GM19351 (cell line): ENCODE results near the gene ITGA8.
"Not testable (repeated sequence)": the region's sequence is repeated elsewhere in the genome, so short reads cannot be mapped to it uniquely, and the experiment has no call there.

ENCODE experiments used
- ATAC-seq: cut with Tn5 transposase; IDR thresholded peaks from one replicate; pipeline ENCODE4 v1.9.1; 2021; ENCODE audit warnings: mild to moderate bottlenecking, moderate library complexity; ENCODE audit not compliant: unreplicated experiment

Gene ITGA8

GRCh38 chr10:15719899-15720634 lies at the start of gene ITGA8:
Gene ITGA8 (minus strand): TSS chr10:15719922. CDS start chr10:15719771, 151 bp downstream.
- ATAC-seq: no peak

GRCh38 chr10:15764892-15765454 lies 45.3 kb upstream of the ITGA8 start:
- ATAC-seq: no peak

- no peak for ATAC-seq
Measured at GRCh38 chr10:15763006-15763405, 43.3 kb upstream of the ITGA8 start.

GRCh38 chr10:15762239-15762638 lies 42.5 kb upstream of the ITGA8 start:
- not testable (repeated sequence) for ATAC-seq

- ATAC-seq: not testable (repeated sequence)
Measured at GRCh38 chr10:15761224-15761623, 41.5 kb upstream of the ITGA8 start.

- no peak for ATAC-seq
Measured at GRCh38 chr10:15760681-15761080, 41.0 kb upstream of the ITGA8 start.

- no peak for ATAC-seq
Measured at GRCh38 chr10:15759265-15759664, 39.5 kb upstream of the ITGA8 start.

GRCh38 chr10:15758618-15759017 lies 38.9 kb upstream of the ITGA8 start:
- ATAC-seq: no peak

- no peak for ATAC-seq
Measured at GRCh38 chr10:15754937-15755336, 35.2 kb upstream of the ITGA8 start.

GRCh38 chr10:15751046-15751445 lies 31.3 kb upstream of the ITGA8 start:
- no peak for ATAC-seq

- no peak for ATAC-seq
Measured at GRCh38 chr10:15748126-15748525, 28.4 kb upstream of the ITGA8 start.

- no peak for ATAC-seq
Measured at GRCh38 chr10:15747632-15748031, 27.9 kb upstream of the ITGA8 start.

- ATAC-seq: no peak
Measured at GRCh38 chr10:15745751-15746150, 26.0 kb upstream of the ITGA8 start.

- ATAC-seq: peak; percentile 78
Measured at GRCh38 chr10:15744217-15744865, 24.6 kb upstream of the ITGA8 start.

GRCh38 chr10:15743443-15743842 lies 23.7 kb upstream of the ITGA8 start:
- no peak for ATAC-seq

GRCh38 chr10:15742836-15743235 lies 23.1 kb upstream of the ITGA8 start:
- no peak for ATAC-seq

GRCh38 chr10:15742102-15742501 lies 22.4 kb upstream of the ITGA8 start:
- ATAC-seq: no peak

GRCh38 chr10:15741581-15741980 lies 21.9 kb upstream of the ITGA8 start:
- no peak for ATAC-seq

GRCh38 chr10:15740261-15740660 lies 20.5 kb upstream of the ITGA8 start:
- ATAC-seq: no peak

GRCh38 chr10:15739254-15739970 lies 19.7 kb upstream of the ITGA8 start:
- no peak for ATAC-seq

- ATAC-seq: no peak
Measured at GRCh38 chr10:15738270-15738925, 18.7 kb upstream of the ITGA8 start.
